MM.1S (cell line): ENCODE measurements around the gene MCF2L2.

Experiments
- CTCF ChIP-seq: fragments of 300-600 bp; sonication (generic); IDR thresholded peaks from 2 replicates; pipeline ENCODE4 v1.5.1; 2016; ENCODE audit warnings: antibody characterized with exemption, low read length, mixed read lengths
- EZH2phosphoT487 ChIP-seq: fragments of 300-600 bp; sonication (generic); IDR thresholded peaks from 2 replicates; pipeline ENCODE4 v1.6.1; 2018; ENCODE audit warnings: antibody characterized with exemption, low read length

- TF ChIP-seq CTCF (no peak), EZH2phosphoT487 (no peak)
Measured at GRCh38 chr3:183203670-183204069, 224.7 kb downstream of the MCF2L2 start.
